ENCODE data around the gene OR5AU1.

The OR5AU1 gene

GRCh38 chr14:21155963-21156362 is at the start of gene OR5AU1:
TSS of gene OR5AU1 (minus strand) at chr14:21156063. CDS start at chr14:21155872, 191 bp downstream.
- no peak for DNase-seq (ENCODE audit: low spot score)

- no peak for DNase-seq (ENCODE audit: low spot score)
These were observed 49.3 kb upstream of the OR5AU1 start for GRCh38 chr14:21205026-21205677.

- no peak for DNase-seq (ENCODE audit: low spot score)
These were observed 48.5 kb upstream of the OR5AU1 start for GRCh38 chr14:21204167-21205025.

GRCh38 chr14:21203470-21204166 is 47.8 kb upstream of the OR5AU1 start:
- DNase-seq (ENCODE audit: low spot score), result no peak

- DNase-seq (ENCODE audit: low spot score), result no peak
These were observed 46.8 kb upstream of the OR5AU1 start for GRCh38 chr14:21202463-21203358.

GRCh38 chr14:21201732-21202462 is 46.0 kb upstream of the OR5AU1 start:
- DNase-seq (ENCODE audit: low spot score), result no peak

GRCh38 chr14:21200752-21201461 is 45.0 kb upstream of the OR5AU1 start:
- no peak for DNase-seq (ENCODE audit: low spot score)

- no peak for DNase-seq (ENCODE audit: low spot score)
These were observed 44.0 kb upstream of the OR5AU1 start for GRCh38 chr14:21199611-21200560.

- no peak for DNase-seq (ENCODE audit: low spot score)
These were observed 41.7 kb upstream of the OR5AU1 start for GRCh38 chr14:21197418-21198205.

GRCh38 chr14:21194597-21194996 is 38.7 kb upstream of the OR5AU1 start:
- DNase-seq (ENCODE audit: low spot score), result no peak

GRCh38 chr14:21192875-21193535 is 37.1 kb upstream of the OR5AU1 start:
- DNase-seq (ENCODE audit: low spot score), result no peak

- DNase-seq (ENCODE audit: low spot score), result no peak
These were observed 36.6 kb upstream of the OR5AU1 start for GRCh38 chr14:21192447-21192822.

- DNase-seq (ENCODE audit: low spot score), result peak; percentile 89
These were observed 36.1 kb upstream of the OR5AU1 start for GRCh38 chr14:21191809-21192446.

- DNase-seq (ENCODE audit: low spot score), result no peak
These were observed 35.5 kb upstream of the OR5AU1 start for GRCh38 chr14:21191261-21191808.

GRCh38 chr14:21185491-21185890 is 29.6 kb upstream of the OR5AU1 start:
- no peak for DNase-seq (ENCODE audit: low spot score)

GRCh38 chr14:21184254-21184653 is 28.4 kb upstream of the OR5AU1 start:
- no peak for DNase-seq (ENCODE audit: low spot score)

GRCh38 chr14:21182166-21182565 is 26.3 kb upstream of the OR5AU1 start:
- DNase-seq (ENCODE audit: low spot score), result no peak
